ENCODE measurements around the gene SASH1.

DNA sequence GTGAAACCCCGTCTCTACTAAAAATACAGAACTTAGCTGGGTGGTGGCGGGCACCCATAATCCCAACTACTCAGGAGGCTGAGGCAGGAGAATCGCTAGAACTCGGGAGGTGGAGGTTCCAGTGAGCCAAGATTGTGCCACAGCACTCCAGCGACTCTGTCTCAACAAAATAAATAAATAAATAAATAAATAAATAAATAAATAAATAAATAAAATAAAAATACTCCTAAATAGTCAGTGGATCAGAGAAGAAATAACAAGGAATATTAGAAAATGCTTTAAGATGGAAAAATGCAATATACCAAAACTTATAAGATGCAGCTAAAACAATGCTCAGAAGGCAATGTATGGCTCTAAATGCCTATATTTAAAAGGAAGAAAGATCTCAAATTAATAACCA lies 39.0 kb upstream of the SASH1 start:
- TF ChIP-seq, protein P1, sequence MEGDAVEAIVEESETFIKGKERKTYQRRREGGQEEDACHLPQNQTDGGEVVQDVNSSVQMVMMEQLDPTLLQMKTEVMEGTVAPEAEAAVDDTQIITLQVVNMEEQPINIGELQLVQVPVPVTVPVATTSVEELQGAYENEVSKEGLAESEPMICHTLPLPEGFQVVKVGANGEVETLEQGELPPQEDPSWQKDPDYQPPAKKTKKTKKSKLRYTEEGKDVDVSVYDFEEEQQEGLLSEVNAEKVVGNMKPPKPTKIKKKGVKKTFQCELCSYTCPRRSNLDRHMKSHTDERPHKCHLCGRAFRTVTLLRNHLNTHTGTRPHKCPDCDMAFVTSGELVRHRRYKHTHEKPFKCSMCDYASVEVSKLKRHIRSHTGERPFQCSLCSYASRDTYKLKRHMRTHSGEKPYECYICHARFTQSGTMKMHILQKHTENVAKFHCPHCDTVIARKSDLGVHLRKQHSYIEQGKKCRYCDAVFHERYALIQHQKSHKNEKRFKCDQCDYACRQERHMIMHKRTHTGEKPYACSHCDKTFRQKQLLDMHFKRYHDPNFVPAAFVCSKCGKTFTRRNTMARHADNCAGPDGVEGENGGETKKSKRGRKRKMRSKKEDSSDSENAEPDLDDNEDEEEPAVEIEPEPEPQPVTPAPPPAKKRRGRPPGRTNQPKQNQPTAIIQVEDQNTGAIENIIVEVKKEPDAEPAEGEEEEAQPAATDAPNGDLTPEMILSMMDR (IDR thresholded peaks at IDR 0.05; ENCODE audit: borderline replicate concordance, extremely low read depth, low read length, poor library complexity, severe bottlenecking): no peak
- no peak for TF ChIP-seq EZH2 (IDR thresholded peaks at IDR 0.05; ENCODE audit: borderline replicate concordance, low read depth, low read length, severe bottlenecking)
